ENCODE data around the gene EXOC6.

Gene EXOC6

DNA sequence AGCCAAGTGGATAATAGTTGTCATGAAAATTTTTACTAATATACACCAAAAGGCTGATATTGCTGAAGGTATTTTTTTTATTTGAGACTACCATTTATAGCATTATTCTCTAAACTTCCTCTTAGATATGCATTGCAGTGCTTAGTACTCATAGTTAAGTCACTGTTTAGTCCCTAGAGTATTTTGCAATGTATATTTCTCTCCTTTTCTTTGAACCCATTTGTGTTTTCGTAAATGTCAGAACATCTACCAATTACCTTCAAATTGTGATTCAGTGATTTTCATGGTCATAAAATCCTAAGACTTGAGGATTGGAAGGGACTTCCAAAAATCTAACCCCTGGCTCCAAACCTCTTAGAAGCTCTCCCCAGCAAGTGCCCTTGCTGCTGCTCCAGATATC is 190.8 kb downstream of the EXOC6 start:
- Histone ChIP-seq H3K4me3 (ENCODE audit: low read length) (no peak overlapping the region), H3K9me3 (ENCODE audit: control insufficient read depth, insufficient read depth, low read length) (no peaks in the 10 kb centered on the region), H3K27me3 (ENCODE audit: control insufficient read depth, low read length) (no peaks in the 10 kb centered on the region), H3K36me3 (ENCODE audit: control insufficient read depth, low read length) (no peaks in the 10 kb centered on the region), H3K9me2 (replicated peaks; ENCODE audit: control insufficient read depth, low read length) (no peaks in the 10 kb centered on the region), H3K27ac (ENCODE audit: low read depth, low read length) (no peak overlapping the region), H3K79me2 (ENCODE audit: control insufficient read depth, low read length) (no peaks in the 10 kb centered on the region), H4K20me1 (ENCODE audit: control insufficient read depth, insufficient read depth, low read depth, low read length) (no peaks in the 10 kb centered on the region), H3K4me1 (ENCODE audit: control insufficient read depth, low read length) (peaks cover 13% of the 10 kb centered on the region), H3F3A (ENCODE audit: control insufficient read depth, insufficient read depth) (no peaks in the 10 kb centered on the region), H3K4me2 (ENCODE audit: low read length) (peak overlapping the region; percentile 45)
- TF ChIP-seq, protein P1, sequence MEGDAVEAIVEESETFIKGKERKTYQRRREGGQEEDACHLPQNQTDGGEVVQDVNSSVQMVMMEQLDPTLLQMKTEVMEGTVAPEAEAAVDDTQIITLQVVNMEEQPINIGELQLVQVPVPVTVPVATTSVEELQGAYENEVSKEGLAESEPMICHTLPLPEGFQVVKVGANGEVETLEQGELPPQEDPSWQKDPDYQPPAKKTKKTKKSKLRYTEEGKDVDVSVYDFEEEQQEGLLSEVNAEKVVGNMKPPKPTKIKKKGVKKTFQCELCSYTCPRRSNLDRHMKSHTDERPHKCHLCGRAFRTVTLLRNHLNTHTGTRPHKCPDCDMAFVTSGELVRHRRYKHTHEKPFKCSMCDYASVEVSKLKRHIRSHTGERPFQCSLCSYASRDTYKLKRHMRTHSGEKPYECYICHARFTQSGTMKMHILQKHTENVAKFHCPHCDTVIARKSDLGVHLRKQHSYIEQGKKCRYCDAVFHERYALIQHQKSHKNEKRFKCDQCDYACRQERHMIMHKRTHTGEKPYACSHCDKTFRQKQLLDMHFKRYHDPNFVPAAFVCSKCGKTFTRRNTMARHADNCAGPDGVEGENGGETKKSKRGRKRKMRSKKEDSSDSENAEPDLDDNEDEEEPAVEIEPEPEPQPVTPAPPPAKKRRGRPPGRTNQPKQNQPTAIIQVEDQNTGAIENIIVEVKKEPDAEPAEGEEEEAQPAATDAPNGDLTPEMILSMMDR (IDR thresholded peaks at IDR 0.05; ENCODE audit: low read depth, low read length, poor library complexity, severe bottlenecking): no peak
- TF ChIP-seq EZH2phosphoT487 (IDR thresholded peaks at IDR 0.05; ENCODE audit: borderline replicate concordance, low read length): no peak

DNA sequence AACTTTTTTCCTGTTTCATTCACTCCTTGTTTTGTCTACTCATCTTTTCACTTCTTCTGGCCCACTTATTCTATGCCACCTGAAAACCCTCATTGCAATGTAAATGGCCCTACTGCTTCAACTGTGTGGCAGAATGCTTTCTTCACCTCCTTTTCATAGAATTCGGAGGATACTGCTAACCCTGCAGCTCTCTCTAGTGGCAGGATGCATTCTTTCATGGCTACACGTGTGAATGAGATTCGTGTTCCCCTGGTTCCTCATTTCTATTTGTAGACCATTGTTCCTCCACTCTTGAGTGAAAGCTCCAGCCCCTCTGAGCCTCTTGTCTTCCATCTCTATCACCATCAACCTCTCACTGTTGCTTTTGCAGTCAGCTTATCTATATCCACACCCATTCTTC is 191.4 kb downstream of the EXOC6 start:
- H3K27ac ChIP-seq (ENCODE audit: low read depth, low read length): no peak overlapping the region
- TF ChIP-seq EZH2phosphoT487 (IDR thresholded peaks at IDR 0.05; ENCODE audit: borderline replicate concordance, low read length): no peak
- TF ChIP-seq, protein P1 (IDR thresholded peaks at IDR 0.05; ENCODE audit: low read depth, low read length, poor library complexity, severe bottlenecking): peak; percentile 77
- no peaks in the 10 kb centered on the region for H3K9me3 ChIP-seq (ENCODE audit: control insufficient read depth, insufficient read depth, low read length)

DNA sequence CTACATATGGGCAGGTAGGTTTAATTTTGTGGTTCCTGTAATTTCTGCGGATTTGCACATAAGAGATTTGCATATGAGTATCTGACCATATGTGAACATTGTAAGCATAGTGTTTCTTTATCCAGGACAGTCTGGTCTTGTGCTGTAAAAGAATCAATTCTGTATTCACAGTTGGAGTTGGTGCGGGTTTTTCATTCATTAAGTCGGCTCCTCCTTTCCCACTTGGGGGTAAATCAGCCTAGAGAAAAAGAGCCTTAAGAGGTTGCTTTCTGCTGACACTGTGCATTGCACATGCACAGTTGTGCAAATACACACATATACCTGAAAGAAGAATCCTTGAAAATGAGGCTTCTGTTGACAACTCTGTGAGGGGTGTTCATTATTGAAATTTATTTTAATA is 206.2 kb downstream of the EXOC6 start:
- Histone ChIP-seq H3K4me2 (ENCODE audit: low read length) (no peak overlapping the region), H4K20me1 (ENCODE audit: control insufficient read depth, insufficient read depth, low read depth, low read length) (no peaks in the 10 kb centered on the region), H3F3A (ENCODE audit: control insufficient read depth, insufficient read depth) (no peaks in the 10 kb centered on the region; the same call in 1 of the 2 replicates), H3K9me3 (ENCODE audit: control insufficient read depth, insufficient read depth, low read length) (no peaks in the 10 kb centered on the region), H3K27me3 (ENCODE audit: control insufficient read depth, low read length) (no peaks in the 10 kb centered on the region), H3K27ac (ENCODE audit: low read depth, low read length) (no peak overlapping the region), H3K79me2 (ENCODE audit: control insufficient read depth, low read length) (no peaks in the 10 kb centered on the region), H3K9me2 (replicated peaks; ENCODE audit: control insufficient read depth, low read length) (no peaks in the 10 kb centered on the region), H3K36me3 (ENCODE audit: control insufficient read depth, low read length) (no peaks in the 10 kb centered on the region), H3K4me3 (ENCODE audit: low read length) (no peak overlapping the region), H3K4me1 (ENCODE audit: control insufficient read depth, low read length) (no peaks in the 10 kb centered on the region)
- TF ChIP-seq, protein P1 (IDR thresholded peaks at IDR 0.05; ENCODE audit: low read depth, low read length, poor library complexity, severe bottlenecking): no peak
- TF ChIP-seq EZH2phosphoT487 (IDR thresholded peaks at IDR 0.05; ENCODE audit: borderline replicate concordance, low read length): no peak

More for the DNA sequence above, 191.4 kb downstream of the EXOC6 start:
- Histone ChIP-seq H3F3A (ENCODE audit: control insufficient read depth, insufficient read depth) (no peaks in the 10 kb centered on the region), H3K4me2 (ENCODE audit: low read length) (peak overlapping the region; percentile 45), H3K36me3 (ENCODE audit: control insufficient read depth, low read length) (no peaks in the 10 kb centered on the region), H3K79me2 (ENCODE audit: control insufficient read depth, low read length) (no peaks in the 10 kb centered on the region), H4K20me1 (ENCODE audit: control insufficient read depth, insufficient read depth, low read depth, low read length) (no peaks in the 10 kb centered on the region), H3K9me2 (replicated peaks; ENCODE audit: control insufficient read depth, low read length) (no peaks in the 10 kb centered on the region), H3K4me1 (ENCODE audit: control insufficient read depth, low read length) (peaks cover 13% of the 10 kb centered on the region), H3K4me3 (ENCODE audit: low read length) (peak overlapping the region; percentile 28; the same call in 1 of the 2 replicates), H3K27me3 (ENCODE audit: control insufficient read depth, low read length) (no peaks in the 10 kb centered on the region)

Measured in DOHH2 (cell line).